ENCODE data around the gene BRF1.

Gene BRF1

DNA sequence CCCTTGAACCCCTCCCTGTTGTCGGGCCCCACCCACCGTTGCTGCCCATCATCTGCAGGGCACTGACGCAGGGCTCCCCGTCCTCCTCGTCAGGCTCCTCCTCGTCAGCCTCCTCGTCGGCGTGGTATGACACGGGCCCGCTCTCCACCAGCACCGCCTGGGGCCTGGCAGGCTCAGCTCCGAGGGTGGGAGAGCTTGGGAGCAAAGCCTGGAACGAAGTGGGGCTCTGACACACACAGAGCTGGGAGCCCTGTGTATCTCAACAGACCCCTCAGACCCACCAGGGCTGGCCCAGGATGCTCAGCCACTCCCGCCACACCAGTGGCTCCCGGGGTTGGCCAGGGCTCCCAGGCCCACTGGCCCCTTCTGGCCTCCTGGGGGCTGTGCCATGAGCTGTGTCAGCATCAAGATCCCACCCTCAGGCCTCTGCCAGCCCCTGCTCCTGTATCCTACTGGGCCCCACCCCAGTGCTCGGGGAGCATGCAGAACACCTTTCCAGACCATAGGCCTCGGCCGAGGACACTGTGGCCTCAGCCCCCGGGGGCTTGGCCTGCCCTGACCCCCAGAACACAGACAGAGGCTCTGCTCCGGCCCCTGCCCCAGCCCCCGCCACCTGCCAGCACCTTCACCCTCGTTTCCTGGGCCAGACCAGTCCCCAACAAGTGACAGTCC is 89.6 kb downstream of the BRF1 start:
- Histone ChIP-seq H3K4me3 (ENCODE audit: low read depth in 1 of 2, low read length in 2 of 2) (no peak overlapping the region), H3K9me3 (ENCODE audit: control insufficient read depth in 1 of 2, low read length in 2 of 2) (no peaks in the 10 kb centered on the region), H3K9ac (ENCODE audit: low read depth in 1 of 2, low read length in 2 of 2) (no peak overlapping the region), H3K27me3 (ENCODE audit: control insufficient read depth in 1 of 2, insufficient read depth in 2 of 2, low read length in 2 of 2) (no peaks in the 10 kb centered on the region), H3K27ac (ENCODE audit: low read depth, low read length) (no peak overlapping the region), H3K36me3 (ENCODE audit: control insufficient read depth in 1 of 2, insufficient read depth in 2 of 2, low read length in 2 of 2) (peaks cover 0 to 22% of the 10 kb centered on the region in 2 donors), H3K4me1 (ENCODE audit: control insufficient read depth in 1 of 2, insufficient read depth in 2 of 2, low read length in 2 of 2) (no peaks in the 10 kb centered on the region)

- Histone ChIP-seq H3K4me3 (ENCODE audit: low read depth in 1 of 2, low read length in 2 of 2) (no peak overlapping the region), H3K27ac (ENCODE audit: low read depth, low read length) (no peak overlapping the region), H3K9me3 (ENCODE audit: control insufficient read depth in 1 of 2, low read length in 2 of 2) (no peaks in the 10 kb centered on the region), H3K4me1 (ENCODE audit: control insufficient read depth in 1 of 2, insufficient read depth in 2 of 2, low read length in 2 of 2) (peaks cover 0 to 5% of the 10 kb centered on the region in 2 donors), H3K27me3 (ENCODE audit: control insufficient read depth in 1 of 2, insufficient read depth in 2 of 2, low read length in 2 of 2) (no peaks in the 10 kb centered on the region), H3K9ac (ENCODE audit: low read depth in 1 of 2, low read length in 2 of 2) (no peak overlapping the region), H3K36me3 (ENCODE audit: control insufficient read depth in 1 of 2, insufficient read depth in 2 of 2, low read length in 2 of 2) (peaks cover 0 to 14% of the 10 kb centered on the region in 2 donors)
Measured at GRCh38 chr14:105210266-105211025, 90.4 kb downstream of the BRF1 start.

DNA sequence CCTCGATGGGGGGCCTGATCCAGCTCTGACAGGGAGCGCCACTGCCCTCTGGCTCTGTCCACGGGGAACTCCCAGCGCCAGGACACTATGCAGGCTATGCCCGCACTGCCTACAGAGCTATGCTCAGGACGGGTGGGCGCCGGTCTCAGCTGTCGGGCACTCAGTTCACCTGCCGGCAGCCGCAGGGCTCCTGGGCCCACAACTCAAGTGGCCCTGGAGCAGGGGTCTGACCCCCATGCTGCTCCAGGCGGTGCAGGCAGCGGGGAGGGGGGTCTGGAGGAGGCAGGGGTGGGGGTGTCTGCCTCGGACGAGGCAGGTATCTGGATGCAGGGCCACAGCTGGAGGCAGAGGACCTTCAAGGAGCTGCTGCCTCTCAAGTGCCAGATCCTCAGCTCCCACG is 91.2 kb downstream of the BRF1 start:
- no peak overlapping the region for H3K4me3 ChIP-seq (ENCODE audit: low read depth in 1 of 2, low read length in 2 of 2)
- no peak overlapping the region for H3K9ac ChIP-seq (ENCODE audit: low read depth in 1 of 2, low read length in 2 of 2)
- H3K4me1 ChIP-seq (ENCODE audit: control insufficient read depth in 1 of 2, insufficient read depth in 2 of 2, low read length in 2 of 2): peaks cover 3 to 9% of the 10 kb centered on the region in 2 donors
- no peaks in the 10 kb centered on the region for H3K27me3 ChIP-seq (ENCODE audit: control insufficient read depth in 1 of 2, insufficient read depth in 2 of 2, low read length in 2 of 2)
- no peaks in the 10 kb centered on the region for H3K9me3 ChIP-seq (ENCODE audit: control insufficient read depth in 1 of 2, low read length in 2 of 2)
- H3K36me3 ChIP-seq (ENCODE audit: control insufficient read depth in 1 of 2, insufficient read depth in 2 of 2, low read length in 2 of 2): peaks cover 0 to 8% of the 10 kb centered on the region in 2 donors
- H3K27ac ChIP-seq (ENCODE audit: low read depth, low read length): no peak overlapping the region

- H3K36me3 ChIP-seq (ENCODE audit: control insufficient read depth in 1 of 2, insufficient read depth in 2 of 2, low read length in 2 of 2): peaks cover 0 to 8% of the 10 kb centered on the region in 2 donors
- peaks cover 9 to 15% of the 10 kb centered on the region in 2 donors for H3K4me1 ChIP-seq (ENCODE audit: control insufficient read depth in 1 of 2, insufficient read depth in 2 of 2, low read length in 2 of 2)
- no peak overlapping the region for H3K4me3 ChIP-seq (ENCODE audit: low read depth in 1 of 2, low read length in 2 of 2)
- H3K27me3 ChIP-seq (ENCODE audit: control insufficient read depth in 1 of 2, insufficient read depth in 2 of 2, low read length in 2 of 2): no peaks in the 10 kb centered on the region
- H3K9me3 ChIP-seq (ENCODE audit: control insufficient read depth in 1 of 2, low read length in 2 of 2): no peaks in the 10 kb centered on the region
- H3K9ac ChIP-seq (ENCODE audit: low read depth in 1 of 2, low read length in 2 of 2): no peak overlapping the region
- H3K27ac ChIP-seq (ENCODE audit: low read depth, low read length): no peak overlapping the region
Measured at GRCh38 chr14:105209091-105209490, 91.7 kb downstream of the BRF1 start.

DNA sequence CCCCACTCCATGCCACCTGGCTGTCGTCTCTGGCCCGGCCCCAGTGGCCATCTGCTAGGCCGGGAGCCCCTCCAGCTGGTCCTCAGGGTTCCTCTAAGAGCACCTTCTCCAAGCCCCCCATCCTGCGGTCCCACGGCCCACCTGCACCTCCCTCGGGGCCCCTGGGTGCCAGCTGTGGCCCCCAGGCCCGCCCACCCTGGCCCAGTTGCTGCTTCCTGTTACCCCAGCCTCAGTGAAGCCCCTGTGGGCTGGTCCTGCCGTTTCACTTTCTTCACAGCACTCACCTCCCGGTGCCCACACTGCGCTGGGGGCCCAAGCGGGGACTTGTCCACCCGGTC is 92.1 kb downstream of the BRF1 start:
- peaks cover 0 to 8% of the 10 kb centered on the region in 2 donors for H3K36me3 ChIP-seq (ENCODE audit: control insufficient read depth in 1 of 2, insufficient read depth in 2 of 2, low read length in 2 of 2)
- no peaks in the 10 kb centered on the region for H3K9me3 ChIP-seq (ENCODE audit: control insufficient read depth in 1 of 2, low read length in 2 of 2)

GRCh38 chr14:105207996-105208737 is 92.6 kb downstream of the BRF1 start:
- H3K36me3 ChIP-seq (ENCODE audit: control insufficient read depth in 1 of 2, insufficient read depth in 2 of 2, low read length in 2 of 2): peaks cover 0 to 5% of the 10 kb centered on the region in 2 donors
- H3K9me3 ChIP-seq (ENCODE audit: control insufficient read depth in 1 of 2, low read length in 2 of 2): no peaks in the 10 kb centered on the region
- H3K27me3 ChIP-seq (ENCODE audit: control insufficient read depth in 1 of 2, insufficient read depth in 2 of 2, low read length in 2 of 2): peaks cover 0 to 3% of the 10 kb centered on the region in 2 donors
- H3K4me1 ChIP-seq (ENCODE audit: control insufficient read depth in 1 of 2, insufficient read depth in 2 of 2, low read length in 2 of 2): peaks cover 11 to 21% of the 10 kb centered on the region in 2 donors
- no peak overlapping the region for H3K9ac ChIP-seq (ENCODE audit: low read depth in 1 of 2, low read length in 2 of 2)
- no peak overlapping the region for H3K4me3 ChIP-seq (ENCODE audit: low read depth in 1 of 2, low read length in 2 of 2)
- no peak overlapping the region for H3K27ac ChIP-seq (ENCODE audit: low read depth, low read length)

More for the DNA sequence above, 92.1 kb downstream of the BRF1 start:
- no peak overlapping the region for H3K27ac ChIP-seq (ENCODE audit: low read depth, low read length)
- H3K4me3 ChIP-seq (ENCODE audit: low read depth in 1 of 2, low read length in 2 of 2): no peak overlapping the region
- H3K9ac ChIP-seq (ENCODE audit: low read depth in 1 of 2, low read length in 2 of 2): no peak overlapping the region
- H3K27me3 ChIP-seq (ENCODE audit: control insufficient read depth in 1 of 2, insufficient read depth in 2 of 2, low read length in 2 of 2): peaks cover 0 to 3% of the 10 kb centered on the region in 2 donors
- H3K4me1 ChIP-seq (ENCODE audit: control insufficient read depth in 1 of 2, insufficient read depth in 2 of 2, low read length in 2 of 2): peaks cover 11 to 19% of the 10 kb centered on the region in 2 donors

DNA sequence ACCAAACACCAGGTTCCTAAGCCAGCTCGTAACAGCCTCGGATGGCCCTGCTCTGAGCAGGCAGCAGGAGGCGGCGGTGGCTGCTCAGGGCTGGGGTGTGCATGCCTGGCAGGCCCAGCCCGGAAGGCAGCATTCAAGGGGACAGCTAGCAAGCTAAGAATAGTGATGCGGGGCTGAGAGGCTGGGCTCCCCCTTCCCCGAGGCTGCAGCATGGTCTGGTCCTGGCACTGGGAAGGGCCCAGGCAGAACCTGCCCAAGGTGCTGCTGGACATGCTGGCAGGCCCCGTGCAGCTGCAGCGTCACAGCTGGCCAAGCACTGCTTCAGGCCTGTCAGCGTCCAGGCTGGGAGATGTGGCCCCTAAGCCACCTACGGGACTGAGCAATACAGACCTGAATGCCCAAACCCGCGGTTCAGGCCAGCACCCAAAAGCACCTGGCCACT is 93.3 kb downstream of the BRF1 start:
- H3K36me3 ChIP-seq (ENCODE audit: control insufficient read depth in 1 of 2, insufficient read depth in 2 of 2, low read length in 2 of 2): peaks cover 0 to 5% of the 10 kb centered on the region in 2 donors
- H3K9ac ChIP-seq (ENCODE audit: low read depth in 1 of 2, low read length in 2 of 2): no peak overlapping the region
- peaks cover 14 to 23% of the 10 kb centered on the region in 2 donors for H3K4me1 ChIP-seq (ENCODE audit: control insufficient read depth in 1 of 2, insufficient read depth in 2 of 2, low read length in 2 of 2)
- H3K27ac ChIP-seq (ENCODE audit: low read depth, low read length): no peak overlapping the region
- H3K27me3 ChIP-seq (ENCODE audit: control insufficient read depth in 1 of 2, insufficient read depth in 2 of 2, low read length in 2 of 2): peaks cover 0 to 6% of the 10 kb centered on the region in 2 donors
- no peak overlapping the region for H3K4me3 ChIP-seq (ENCODE audit: low read depth in 1 of 2, low read length in 2 of 2)
- H3K9me3 ChIP-seq (ENCODE audit: control insufficient read depth in 1 of 2, low read length in 2 of 2): no peaks in the 10 kb centered on the region

DNA sequence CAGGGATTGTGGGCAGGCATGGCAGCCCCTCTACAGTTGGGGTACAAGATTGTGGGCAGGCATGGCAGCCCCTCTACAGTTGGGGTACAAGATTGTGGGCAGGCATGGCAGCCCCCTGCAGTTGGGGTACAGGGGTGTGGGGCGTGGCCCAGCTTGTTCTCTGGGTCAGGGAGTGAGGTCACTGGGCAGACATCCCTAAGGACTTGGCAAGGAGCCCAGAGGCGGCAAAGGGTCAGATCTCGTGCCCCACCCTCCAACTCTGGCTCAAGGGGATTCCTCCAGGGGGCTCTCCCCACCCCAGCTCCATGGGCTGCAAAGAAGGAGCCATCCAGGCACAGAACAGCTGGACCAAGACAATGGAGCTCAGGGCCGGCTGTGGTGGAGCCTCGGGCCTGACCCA is 93.9 kb downstream of the BRF1 start:
- H3K4me1 ChIP-seq (ENCODE audit: control insufficient read depth in 1 of 2, insufficient read depth in 2 of 2, low read length in 2 of 2): peaks cover 14 to 23% of the 10 kb centered on the region in 2 donors
- no peak overlapping the region for H3K4me3 ChIP-seq (ENCODE audit: low read depth in 1 of 2, low read length in 2 of 2)
- no peak overlapping the region for H3K27ac ChIP-seq (ENCODE audit: low read depth, low read length)
- peaks cover 0 to 5% of the 10 kb centered on the region in 2 donors for H3K36me3 ChIP-seq (ENCODE audit: control insufficient read depth in 1 of 2, insufficient read depth in 2 of 2, low read length in 2 of 2)
- H3K9ac ChIP-seq (ENCODE audit: low read depth in 1 of 2, low read length in 2 of 2): no peak overlapping the region
- H3K9me3 ChIP-seq (ENCODE audit: control insufficient read depth in 1 of 2, low read length in 2 of 2): no peaks in the 10 kb centered on the region
- H3K27me3 ChIP-seq (ENCODE audit: control insufficient read depth in 1 of 2, insufficient read depth in 2 of 2, low read length in 2 of 2): peaks cover 5 to 7% of the 10 kb centered on the region in 2 donors

DNA sequence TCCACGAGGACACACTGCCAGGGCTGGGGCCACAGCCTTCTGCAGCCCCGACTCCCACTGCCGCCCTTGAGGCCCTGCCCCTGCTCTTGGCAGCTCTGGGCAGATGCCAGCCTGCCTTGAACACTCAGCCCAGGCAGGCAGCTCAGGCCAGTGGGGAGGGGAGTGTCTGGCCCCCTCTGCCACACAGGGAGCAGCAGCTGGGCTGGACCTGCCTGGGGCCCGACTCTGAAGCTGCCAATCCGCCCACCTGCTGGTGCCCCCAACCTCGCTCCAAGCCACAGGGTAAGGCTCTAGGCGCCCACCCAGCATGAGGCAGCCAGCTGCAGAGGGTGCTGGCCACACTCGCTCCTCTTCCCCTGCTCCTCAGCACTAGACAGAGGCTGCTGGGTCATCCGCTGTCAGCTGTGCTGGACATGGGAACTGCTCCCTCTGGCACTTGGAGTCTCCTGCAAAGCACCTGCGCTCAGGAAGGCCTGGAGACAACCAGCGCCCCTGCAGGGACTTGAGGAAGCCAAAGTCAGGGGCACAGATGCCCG is 95.1 kb downstream of the BRF1 start:
- no peak overlapping the region for H3K4me3 ChIP-seq (ENCODE audit: low read depth in 1 of 2, low read length in 2 of 2)
- no peak overlapping the region for H3K9ac ChIP-seq (ENCODE audit: low read depth in 1 of 2, low read length in 2 of 2)
- peaks cover 16 to 18% of the 10 kb centered on the region in 2 donors for H3K27me3 ChIP-seq (ENCODE audit: control insufficient read depth in 1 of 2, insufficient read depth in 2 of 2, low read length in 2 of 2)
- H3K27ac ChIP-seq (ENCODE audit: low read depth, low read length): no peak overlapping the region
- peaks cover 0 to 5% of the 10 kb centered on the region in 2 donors for H3K36me3 ChIP-seq (ENCODE audit: control insufficient read depth in 1 of 2, insufficient read depth in 2 of 2, low read length in 2 of 2)
- H3K4me1 ChIP-seq (ENCODE audit: control insufficient read depth in 1 of 2, insufficient read depth in 2 of 2, low read length in 2 of 2): peaks cover 14 to 23% of the 10 kb centered on the region in 2 donors
- no peaks in the 10 kb centered on the region for H3K9me3 ChIP-seq (ENCODE audit: control insufficient read depth in 1 of 2, low read length in 2 of 2)

All from duodenal mucosa (tissue), 2 donors.